K562 (cell line): ENCODE measurements around the gene GRIK3. TPM values are rescaled to one million over a fixed set of nuclear protein-coding genes. Genes with fewer than 3 reads are reported as not detected.

Experiments
- ATAC-seq: fragments of 200-7000 bp; cut with Tn5 transposase; 3 replicates; pipeline ENCODE4 v1.9.1; 2020; ENCODE audit warnings: moderate library complexity
- BruUV-seq: library from RNA; stranded (reverse); fragments of 400-500 nt; replicated peaks from 2 replicates; lab custom pipeline; 2021; lab: Mats Ljungman, UMichigan
- CTCF ChIA-PET: fragments of 300-600 bp; formaldehyde crosslinking; extraction: SDS; loops from one replicate; lab custom pipeline; 2021; ENCODE audit warnings: low intra/inter-chr PET ratio; lab: Yijun Ruan, JAX
- POLR2A ChIA-PET: fragments of 300-600, 350-650 bp; sonication (Branson Sonifier 250); formaldehyde crosslinking; extraction: SDS; loops from one replicate; lab custom pipeline; 2021; ENCODE audit warnings: antibody characterized with exemption, inconsistent platforms; lab: Yijun Ruan, JAX
- DNase-seq, 4 experiments: peaks; one replicate each; pipeline versions ENCODE4 v3.0.0 to v3.0.0-alpha.2; 2011 to 2018; ENCODE audit warnings: low spot score in 3 of 4, mixed read lengths in 3 of 4; ENCODE audit errors: extremely low read depth in 1 of 4
- FAIRE-seq: peaks from 2 replicates; lab custom pipeline; 2011; peaks lifted over from hg19 to GRCh38; lab: Jason Lieb, UNC
- H2AFZ ChIP-seq: 2 replicates; pipeline ENCODE4 v1.6.0; 2011; ENCODE audit warnings: low read depth, low read length, control low read depth, inconsistent platforms
- H3K27ac ChIP-seq: fragments of 200-600 bp; 3 replicates; pipeline ENCODE4 v1.8.0; 2011; ENCODE audit warnings: low read depth, mild to moderate bottlenecking, control low read depth, inconsistent platforms, low read length, moderate library complexity, mixed read lengths; ENCODE audit errors: extremely low read depth
- H3K27me3 ChIP-seq, 2 experiments: fragments of 300-600 bp in 1 of 2; 2 replicates in 1 of 2; 3 replicates in 1 of 2; pipeline versions ENCODE4 v1.6.0 to v1.8.0; 2011; ENCODE audit warnings: inconsistent platforms in 2 of 2, low read length in 2 of 2, mild to moderate bottlenecking in 1 of 2, mixed read lengths in 1 of 2, moderate library complexity in 1 of 2; ENCODE audit not compliant: control insufficient read depth in 2 of 2, insufficient read depth in 2 of 2
- H3K36me3 ChIP-seq: fragments of 300-600 bp; 3 replicates; pipeline ENCODE4 v1.8.0; 2011; ENCODE audit warnings: mild to moderate bottlenecking, low read length, inconsistent platforms; ENCODE audit not compliant: control insufficient read depth, insufficient read depth
- H3K4me1 ChIP-seq, 2 experiments: fragments of 200-600 bp in 1 of 2; replicated peaks in 1 of 2; 2 replicates in 1 of 2; 3 replicates in 1 of 2; pipeline versions ENCODE4 v1.5.1 to v1.8.0; 2011; ENCODE audit warnings: inconsistent platforms in 2 of 2, low read length in 2 of 2, mild to moderate bottlenecking in 1 of 2, mixed read lengths in 1 of 2, moderate library complexity in 1 of 2; ENCODE audit not compliant: control insufficient read depth in 2 of 2, insufficient read depth in 2 of 2
- H3K4me2 ChIP-seq: 2 replicates; pipeline ENCODE4 v1.6.1; 2011; ENCODE audit warnings: low read length, control low read depth, inconsistent platforms, mixed read lengths; ENCODE audit not compliant: insufficient read depth
- H3K4me3 ChIP-seq: fragments of 200-600 bp; sonication (generic), shearing (Covaris generic); 2 replicates; pipeline ENCODE4 v1.5.1; 2016; ENCODE audit warnings: control low read depth, inconsistent platforms
- H3K79me2 ChIP-seq: fragments of 200-600 bp; 3 replicates; pipeline ENCODE4 v1.8.0; 2011; ENCODE audit warnings: low read length, inconsistent platforms; ENCODE audit not compliant: control insufficient read depth, insufficient read depth
- H3K9ac ChIP-seq, 2 experiments: 2 replicates each; pipeline versions ENCODE4 v1.6.0 to v1.6.1; 2011; ENCODE audit warnings: low read depth in 2 of 2, low read length in 2 of 2, control low read depth in 1 of 2, inconsistent platforms in 1 of 2, mild to moderate bottlenecking in 1 of 2, mixed read lengths in 1 of 2; ENCODE audit not compliant: insufficient read depth in 1 of 2
- H3K9me1 ChIP-seq: one replicate; pipeline ENCODE4 v1.6.0; 2011; ENCODE audit warnings: inconsistent platforms, mild to moderate bottlenecking, low read length, moderate library complexity; ENCODE audit not compliant: control insufficient read depth, insufficient read depth
- H3K9me3 ChIP-seq: replicated peaks from 2 replicates; pipeline ENCODE4 v1.5.1; 2011; ENCODE audit warnings: low read depth, low read length, inconsistent platforms; ENCODE audit not compliant: control insufficient read depth, insufficient read depth
- H4K20me1 ChIP-seq: replicated peaks from 2 replicates; pipeline ENCODE4 v1.6.1; 2011; ENCODE audit warnings: low read length, inconsistent platforms, mixed read lengths; ENCODE audit not compliant: control insufficient read depth, insufficient read depth
- GABPB2 ChIP-seq: fragments of 250-450 bp; sonication (Bioruptor Pico); conservative IDR thresholded peaks from 2 replicates; pipeline ENCODE4 v1.5.1; 2021; ENCODE audit warnings: mild to moderate bottlenecking
- KLF1 ChIP-seq: fragments of 450-650 bp; IDR thresholded peaks from 2 replicates; pipeline ENCODE4 v1.6.1; 2016; ENCODE audit warnings: missing genetic modification characterization, missing compliant biosample characterization
- MXI1 ChIP-seq: IDR thresholded peaks from 2 replicates; pipeline ENCODE4 v1.6.1; 2011; ENCODE audit warnings: low read depth, mild to moderate bottlenecking, improper control_type of control experiment, low read length
- ZBTB26 ChIP-seq: fragments of 450-650 bp; formaldehyde crosslinking; IDR thresholded peaks from 2 replicates; pipeline ENCODE4 v1.4.0; 2022; ENCODE audit warnings: missing genetic modification characterization
- WGBS: fragments of 100-300 bp; shearing (Covaris generic); methylation state at CpG from one replicate; pipeline ENCODE4 v1.1.6; 2016; ENCODE audit warnings: low coverage, mixed read lengths; ENCODE audit not compliant: insufficient coverage; ENCODE audit errors: missing lambda C conversion rate; 5-methylcytosine and 5-hydroxymethylcytosine counted together
- in situ Hi-C: fragments of 300-500 bp; cut with MboI; formaldehyde crosslinking; loops from 4 replicates; pipeline ENCODE4 v1.15.0; 2018; ENCODE audit warnings: inconsistent platforms, mixed read lengths
- intact Hi-C: fragments of 100-400 bp; cut with micrococcal nuclease; formaldehyde crosslinking; loops from 2 replicates; pipeline ENCODE4 v1.14.2; 2022
- polyA plus RNA-seq, 8 experiments: library from polyadenylated mRNA; depleted of rRNA in 4 of 8; stranded (reverse) in 5 of 8; unstranded in 3 of 8; fragments of >200 nt; fragmentation: Nextera tagmentation in 2 of 8; fragmentation: Illumina TruSeq in 1 of 8; extraction: Ambion mirVana in 2 of 8; extraction: Trizol in 1 of 8; gene quantifications; 2 replicates each; pipeline versions ENCODE4 v1.2.1 to v1.2.3, GENCODE V29; 2011 to 2014; ENCODE audit warnings: inconsistent platforms in 1 of 8, missing spikeins in 1 of 8
- total RNA-seq, 7 experiments: library from RNA; depleted of rRNA in 6 of 7; stranded (reverse); fragments of >200 nt in 6 of 7; fragmentation: Illumina TruSeq in 2 of 7; extraction: Trizol in 2 of 7; gene quantifications; 2 replicates each; pipeline versions ENCODE4 v1.2.1 to v1.2.3, GENCODE V29; 2011 to 2021; ENCODE audit warnings: low replicate concordance in 1 of 7
- TF ChIP-seq, protein P1 (sequence below): fragments of 250-450 bp; sonication (Bioruptor Pico); IDR thresholded peaks from 2 replicates; pipeline ENCODE4 v1.5.0; 2020; ENCODE audit warnings: mild to moderate bottlenecking

GRIK3 gene
- total and polyA plus RNA-seq, 9 of the 15 experiments (the other 6 are each of a cell fraction or from before 2014, with no cell fraction given), result not detected

DNA sequence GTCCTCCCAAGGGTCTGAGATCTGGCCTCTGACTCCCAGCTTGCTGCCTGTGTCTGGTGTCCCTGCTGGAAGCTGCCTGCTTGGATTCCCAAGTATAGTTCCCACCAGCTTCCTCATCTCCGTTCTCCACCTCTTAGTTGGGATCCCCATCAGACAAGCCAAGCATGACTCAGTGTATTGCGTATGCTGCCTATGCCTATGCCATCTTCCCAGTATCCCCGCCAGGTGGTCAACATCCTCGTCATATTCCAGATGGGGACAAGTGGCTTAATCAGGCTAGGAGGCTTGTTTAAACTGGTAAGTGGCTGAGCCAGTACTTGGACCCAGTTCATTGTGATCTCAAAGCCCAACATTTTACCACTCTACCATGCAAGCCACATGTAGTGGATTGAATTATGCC lies 204.4 kb downstream of the GRIK3 start (continued):
- TF ChIP-seq, protein P1, sequence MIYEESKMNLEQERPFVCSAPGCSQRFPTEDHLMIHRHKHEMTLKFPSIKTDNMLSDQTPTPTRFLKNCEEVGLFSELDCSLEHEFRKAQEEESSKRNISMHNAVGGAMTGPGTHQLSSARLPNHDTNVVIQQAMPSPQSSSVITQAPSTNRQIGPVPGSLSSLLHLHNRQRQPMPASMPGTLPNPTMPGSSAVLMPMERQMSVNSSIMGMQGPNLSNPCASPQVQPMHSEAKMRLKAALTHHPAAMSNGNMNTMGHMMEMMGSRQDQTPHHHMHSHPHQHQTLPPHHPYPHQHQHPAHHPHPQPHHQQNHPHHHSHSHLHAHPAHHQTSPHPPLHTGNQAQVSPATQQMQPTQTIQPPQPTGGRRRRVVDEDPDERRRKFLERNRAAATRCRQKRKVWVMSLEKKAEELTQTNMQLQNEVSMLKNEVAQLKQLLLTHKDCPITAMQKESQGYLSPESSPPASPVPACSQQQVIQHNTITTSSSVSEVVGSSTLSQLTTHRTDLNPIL (CRISPR knock-in tag), result no peak

DNA sequence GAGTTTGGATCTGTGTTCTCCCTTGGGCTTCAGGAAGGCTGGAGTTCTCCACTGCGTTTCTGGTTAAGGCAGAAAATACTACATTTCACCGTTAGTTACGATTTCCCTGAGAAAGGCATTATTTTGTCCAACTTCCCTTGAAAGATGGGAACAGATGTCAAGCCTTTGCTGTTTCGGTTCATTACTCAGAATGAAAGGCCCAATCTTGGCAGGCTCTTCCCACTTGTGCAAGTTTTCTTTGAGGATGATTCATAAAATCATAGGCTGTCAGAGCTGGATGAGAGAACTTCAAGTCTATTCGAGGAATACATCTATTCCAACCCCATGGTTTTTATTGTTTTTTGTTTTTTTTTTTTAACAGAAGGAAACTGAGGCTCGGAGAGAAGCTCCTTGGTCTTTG lies 205.2 kb downstream of the GRIK3 start:
- H3K27ac ChIP-seq, result no peak overlapping the region
- 0 out of 2 replicates have a peak, but pooled peaks cover 4% of the 10 kb centered on the region for H4K20me1 ChIP-seq
- DNase-seq (no peak), ATAC-seq (no peak), FAIRE-seq (no peak)
- no peaks in the 10 kb centered on the region for H3K79me2 ChIP-seq
- peaks cover 0 to 32% of the 10 kb centered on the region in 2 experiments; a peak in 3 of 5 replicates for H3K27me3 ChIP-seq
- H2AFZ ChIP-seq, result no peak overlapping the region
- H3K9ac ChIP-seq, result no peak overlapping the region
- no peaks in the 10 kb centered on the region for H3K9me3 ChIP-seq
- TF ChIP-seq KLF1 (tag) (no peak), GABPB2 (CRISPR knock-in tag) (no peak), ZBTB26 (no peak), MXI1 (no peak)
- H3K4me3 ChIP-seq, result no peak overlapping the region
- ChIA-PET CTCF (no interaction called here), POLR2A (interaction anchor here (1.1 kb wide), 1 partner anchor 19 kb away, joined by 4 read pairs; no protein-coding TSS in a partner anchor)
- in situ Hi-C loops, result no loop called here
- BruUV-seq, result no TSS peak
- H3K9me1 ChIP-seq, result no peaks in the 10 kb centered on the region
- WGBS, result 2% methylated on average over 6 of the region's 6 CpGs
- no peaks in the 10 kb centered on the region for H3K36me3 ChIP-seq
- no peak overlapping the region for H3K4me2 ChIP-seq
- H3K4me1 ChIP-seq, result peaks cover 8 to 11% of the 10 kb centered on the region in 2 experiments; a peak in 4 of 5 replicates
- intact Hi-C loops, result no loop called here
